Measurements from ENCODE around the gene LRP2BP. TPM values are rescaled to one million over a fixed set of nuclear protein-coding genes. Genes with fewer than 3 reads are reported as not detected.
A peak's percentile ranks its signal among the peaks of the same experiment; 100 is the strongest.
"Not testable (repeated sequence)": the region's sequence is repeated elsewhere in the genome, so short reads cannot be mapped to it uniquely, and the experiment has no call there.

Gene LRP2BP
- total RNA-seq, 1 donor from 2014 or later = 0.92 TPM

DNA sequence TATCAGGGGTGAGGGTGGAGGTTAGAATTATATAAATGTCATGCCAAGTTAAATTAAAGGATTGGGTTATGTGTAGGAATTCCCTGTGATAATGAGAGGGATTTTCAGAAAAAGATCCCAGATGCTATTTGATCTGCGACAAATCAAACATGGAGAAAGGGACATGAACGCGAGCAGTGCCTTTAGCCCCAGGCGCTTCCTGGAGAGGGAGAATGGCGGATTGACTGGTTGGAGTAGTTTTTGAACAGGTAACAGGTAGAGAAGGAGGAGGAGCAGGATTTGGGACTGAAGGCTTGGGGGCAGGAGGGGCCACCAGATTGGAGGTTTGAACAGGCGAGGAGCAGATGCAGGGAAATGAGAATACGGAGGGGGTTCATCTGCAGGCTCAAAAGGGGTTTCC lies 67.1 kb downstream of the LRP2BP start:
- Mint-ChIP-seq H3K27me3 (ENCODE audit: unreplicated experiment) (peaks cover 3% of the 10 kb centered on the region), H3K27ac (ENCODE audit: unreplicated experiment) (no peak overlapping the region), H3K9me3 (ENCODE audit: unreplicated experiment) (no peaks in the 10 kb centered on the region), H3K36me3 (ENCODE audit: low read depth, unreplicated experiment) (peaks cover 34% of the 10 kb centered on the region), H3K4me3 (ENCODE audit: unreplicated experiment) (peak overlapping the region; percentile 80), H3K4me1 (ENCODE audit: unreplicated experiment) (no peaks in the 10 kb centered on the region)
- TF ChIP-seq, protein P1, sequence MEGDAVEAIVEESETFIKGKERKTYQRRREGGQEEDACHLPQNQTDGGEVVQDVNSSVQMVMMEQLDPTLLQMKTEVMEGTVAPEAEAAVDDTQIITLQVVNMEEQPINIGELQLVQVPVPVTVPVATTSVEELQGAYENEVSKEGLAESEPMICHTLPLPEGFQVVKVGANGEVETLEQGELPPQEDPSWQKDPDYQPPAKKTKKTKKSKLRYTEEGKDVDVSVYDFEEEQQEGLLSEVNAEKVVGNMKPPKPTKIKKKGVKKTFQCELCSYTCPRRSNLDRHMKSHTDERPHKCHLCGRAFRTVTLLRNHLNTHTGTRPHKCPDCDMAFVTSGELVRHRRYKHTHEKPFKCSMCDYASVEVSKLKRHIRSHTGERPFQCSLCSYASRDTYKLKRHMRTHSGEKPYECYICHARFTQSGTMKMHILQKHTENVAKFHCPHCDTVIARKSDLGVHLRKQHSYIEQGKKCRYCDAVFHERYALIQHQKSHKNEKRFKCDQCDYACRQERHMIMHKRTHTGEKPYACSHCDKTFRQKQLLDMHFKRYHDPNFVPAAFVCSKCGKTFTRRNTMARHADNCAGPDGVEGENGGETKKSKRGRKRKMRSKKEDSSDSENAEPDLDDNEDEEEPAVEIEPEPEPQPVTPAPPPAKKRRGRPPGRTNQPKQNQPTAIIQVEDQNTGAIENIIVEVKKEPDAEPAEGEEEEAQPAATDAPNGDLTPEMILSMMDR (IDR thresholded peaks at IDR 0.05; ENCODE audit: unreplicated experiment) = no peak
- no peak for DNase-seq (ENCODE audit: low spot score)

DNA sequence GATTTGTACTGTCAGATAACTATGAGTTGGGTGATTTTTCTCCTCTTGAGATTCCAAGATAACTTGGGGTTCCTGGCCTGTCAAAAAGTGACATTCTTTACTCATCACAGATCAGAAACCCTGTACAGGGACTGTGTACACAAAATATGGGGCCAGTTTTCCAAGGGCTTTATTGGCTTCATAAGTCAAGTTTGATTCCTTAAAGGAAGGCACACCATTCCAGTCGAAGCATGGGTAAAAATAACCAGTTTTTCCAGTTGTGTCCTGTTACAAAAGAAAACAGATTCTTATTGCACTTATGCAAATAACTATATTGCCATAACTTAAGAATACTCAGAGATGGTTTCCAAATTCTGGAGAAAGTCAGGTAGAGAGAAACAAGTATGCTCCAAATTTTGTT lies 70.0 kb downstream of the LRP2BP start:
- H3K27me3 Mint-ChIP-seq (ENCODE audit: unreplicated experiment); H3K4me1 Mint-ChIP-seq (ENCODE audit: unreplicated experiment); DNase-seq (ENCODE audit: low spot score); H3K27ac Mint-ChIP-seq (ENCODE audit: unreplicated experiment); H3K4me3 Mint-ChIP-seq (ENCODE audit: unreplicated experiment); H3K9me3 Mint-ChIP-seq (ENCODE audit: unreplicated experiment): not testable (repeated sequence)
- peaks cover 50% of the 10 kb centered on the region for H3K36me3 Mint-ChIP-seq (ENCODE audit: low read depth, unreplicated experiment)

DNA sequence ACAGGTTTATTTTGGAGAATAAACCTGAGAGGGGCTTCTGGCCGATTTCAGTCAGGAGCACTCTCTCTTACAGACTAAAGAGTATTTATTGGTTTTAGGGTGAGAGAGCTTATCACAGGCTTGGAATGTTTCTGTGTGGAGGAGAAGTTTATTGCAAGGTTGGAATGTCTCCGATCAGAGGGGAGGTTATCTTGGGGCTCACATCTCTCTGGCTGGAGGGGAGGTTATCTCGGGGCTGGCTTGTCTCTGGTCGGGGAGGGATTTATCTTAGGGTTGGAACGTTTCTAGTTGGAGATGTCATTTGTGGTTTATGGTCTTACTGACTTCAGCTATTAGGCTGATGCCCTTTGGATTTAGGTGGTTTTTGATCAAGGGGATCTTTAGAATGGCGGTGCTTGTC lies 71.4 kb downstream of the LRP2BP start:
- Mint-ChIP-seq H3K36me3 (ENCODE audit: low read depth, unreplicated experiment) (peaks cover 45% of the 10 kb centered on the region), H3K4me3 (ENCODE audit: unreplicated experiment) (peak overlapping the region; percentile 16)
- H3K27me3 Mint-ChIP-seq (ENCODE audit: unreplicated experiment); H3K9me3 Mint-ChIP-seq (ENCODE audit: unreplicated experiment); H3K27ac Mint-ChIP-seq (ENCODE audit: unreplicated experiment); DNase-seq (ENCODE audit: low spot score); H3K4me1 Mint-ChIP-seq (ENCODE audit: unreplicated experiment): not testable (repeated sequence)

DNA sequence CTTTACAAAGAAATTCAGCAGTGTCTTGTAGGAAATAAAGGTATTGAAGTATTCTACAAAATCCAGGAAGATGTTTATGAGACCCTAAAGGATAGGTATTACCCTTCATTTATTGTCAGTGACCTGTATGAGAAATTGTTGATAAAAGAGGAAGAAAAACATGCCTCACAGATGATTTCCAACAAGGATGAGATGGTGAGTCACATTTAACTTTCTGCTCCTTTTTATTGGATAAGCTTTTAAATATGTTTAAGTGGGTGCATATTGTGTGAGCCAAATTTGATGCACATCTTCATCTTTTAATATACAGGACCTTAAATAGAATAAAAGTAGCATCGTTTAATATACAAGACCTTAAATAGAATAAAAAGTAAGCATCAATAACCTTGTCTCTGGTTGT lies 72.1 kb downstream of the LRP2BP start:
- no peak for DNase-seq (ENCODE audit: low spot score)
- Mint-ChIP-seq H3K9me3 (ENCODE audit: unreplicated experiment) (no peaks in the 10 kb centered on the region), H3K36me3 (ENCODE audit: low read depth, unreplicated experiment) (peaks cover 37% of the 10 kb centered on the region)

DNA sequence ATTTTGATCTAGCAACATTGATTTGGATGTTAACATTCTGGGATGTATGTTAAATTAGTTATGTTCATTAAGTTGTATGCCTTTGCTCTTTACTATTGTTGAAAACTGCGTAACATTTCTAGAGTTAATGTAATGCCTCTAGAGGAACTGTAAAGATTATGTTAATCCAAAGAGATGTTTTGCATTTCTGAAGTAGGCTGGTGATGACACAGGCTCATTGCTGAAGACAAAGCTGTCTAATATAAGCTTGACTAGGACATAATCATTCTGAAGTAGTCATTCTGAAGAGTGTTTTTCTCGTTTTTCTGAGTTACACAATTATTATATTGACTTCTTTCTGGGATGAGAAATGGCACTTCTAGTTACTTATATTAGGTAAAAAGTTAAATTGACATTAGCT lies 72.9 kb downstream of the LRP2BP start:
- TF ChIP-seq, protein P1 (IDR thresholded peaks at IDR 0.05; ENCODE audit: unreplicated experiment) = no peak

More for the DNA sequence above, 72.1 kb downstream of the LRP2BP start:
- TF ChIP-seq, protein P1 (IDR thresholded peaks at IDR 0.05; ENCODE audit: unreplicated experiment) = no peak
- peaks cover 3% of the 10 kb centered on the region for H3K4me1 Mint-ChIP-seq (ENCODE audit: unreplicated experiment)
- H3K27me3 Mint-ChIP-seq (ENCODE audit: unreplicated experiment) = peaks cover 3% of the 10 kb centered on the region
- H3K4me3 Mint-ChIP-seq (ENCODE audit: unreplicated experiment) = no peak overlapping the region
- H3K27ac Mint-ChIP-seq (ENCODE audit: unreplicated experiment) = no peak overlapping the region

DNA sequence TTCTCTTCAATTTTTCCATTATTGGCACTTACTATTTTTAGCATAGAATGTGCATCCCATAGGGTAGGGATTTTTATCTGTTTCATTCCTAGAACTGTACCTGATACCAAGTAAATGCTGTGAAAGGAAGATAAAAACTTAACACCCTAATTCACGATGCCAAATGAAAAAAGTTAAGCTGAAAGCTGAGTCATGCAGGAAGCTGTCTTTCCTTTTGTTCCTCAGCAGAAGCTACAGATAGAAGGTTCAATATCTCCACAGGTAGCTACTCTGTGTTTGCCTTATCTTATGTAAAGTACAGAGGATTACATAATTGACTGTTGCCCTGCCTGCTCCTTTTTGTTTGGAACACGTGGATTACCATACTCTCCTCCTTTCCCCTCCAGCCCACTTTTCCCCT lies 77.0 kb downstream of the LRP2BP start:
- Mint-ChIP-seq H3K9me3 (ENCODE audit: unreplicated experiment) (no peaks in the 10 kb centered on the region), H3K27me3 (ENCODE audit: unreplicated experiment) (no peaks in the 10 kb centered on the region), H3K27ac (ENCODE audit: unreplicated experiment) (peak overlapping the region; percentile 92), H3K4me3 (ENCODE audit: unreplicated experiment) (no peak overlapping the region), H3K4me1 (ENCODE audit: unreplicated experiment) (peaks cover 11% of the 10 kb centered on the region), H3K36me3 (ENCODE audit: low read depth, unreplicated experiment) (peaks cover 44% of the 10 kb centered on the region)
- DNase-seq (ENCODE audit: low spot score) = no peak
- TF ChIP-seq, protein P1 (IDR thresholded peaks at IDR 0.05; ENCODE audit: unreplicated experiment) = no peak

More for the DNA sequence above, 72.9 kb downstream of the LRP2BP start:
- Mint-ChIP-seq H3K27ac (ENCODE audit: unreplicated experiment) (no peak overlapping the region), H3K4me1 (ENCODE audit: unreplicated experiment) (peaks cover 7% of the 10 kb centered on the region), H3K4me3 (ENCODE audit: unreplicated experiment) (no peak overlapping the region), H3K9me3 (ENCODE audit: unreplicated experiment) (no peaks in the 10 kb centered on the region), H3K27me3 (ENCODE audit: unreplicated experiment) (peaks cover 3% of the 10 kb centered on the region), H3K36me3 (ENCODE audit: low read depth, unreplicated experiment) (peaks cover 33% of the 10 kb centered on the region)
- no peak for DNase-seq (ENCODE audit: low spot score)
